Lower leg skin (tissue), 3 donors: ENCODE results near the gene ROM1.

Source experiments
- CTCF ChIP-seq, 3 donors: fragments of 450-650 bp; IDR thresholded peaks; one replicate each; pipeline ENCODE4 v1.5.1; 2016; ENCODE audit warnings: antibody characterized with exemption in 3 of 3, mild to moderate bottlenecking in 3 of 3, moderate library complexity in 2 of 3
- POLR2A ChIP-seq, 2 donors: fragments of 450-650 bp; IDR thresholded peaks; one replicate each; pipeline ENCODE4 v1.6.1; 2016 to 2017; ENCODE audit warnings: antibody characterized with exemption in 2 of 2, mild to moderate bottlenecking in 1 of 2, moderate library complexity in 1 of 2

DNA sequence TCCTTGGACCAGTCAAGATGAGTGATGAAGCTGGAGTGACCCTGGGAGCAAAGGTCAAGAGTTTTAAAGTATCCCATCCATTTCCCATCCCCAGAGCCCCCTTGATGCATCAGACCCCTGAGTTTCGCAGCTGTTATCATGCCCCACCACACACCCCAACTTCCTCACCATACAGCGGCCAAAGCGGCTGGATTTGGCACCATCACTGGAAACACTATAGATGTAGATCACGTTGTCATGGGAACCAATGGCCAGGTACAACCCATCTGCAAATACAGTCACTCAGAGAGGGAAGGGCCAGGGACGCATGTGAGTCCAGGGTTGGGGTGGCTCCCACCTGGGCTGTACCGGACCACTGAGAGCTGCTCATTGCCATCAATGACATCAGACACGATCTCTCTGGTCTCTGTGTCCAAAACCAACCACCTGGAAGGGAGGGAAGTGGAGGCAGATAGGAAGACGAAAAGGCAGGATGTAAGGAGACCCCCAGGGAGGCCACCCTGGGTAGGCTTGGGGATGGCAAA is 9.2 kb upstream of the ROM1 start:
- TF ChIP-seq CTCF (IDR thresholded peaks at IDR 0.05) (no peak), POLR2A (IDR thresholded peaks at IDR 0.05) (no peak)
